GM12878 (cell line): ENCODE data around the gene CSMD2. TPM values are rescaled to one million over a fixed set of nuclear protein-coding genes. Genes with fewer than 3 reads are reported as not detected.

Experiments
- ATAC-seq: fragments of 200-7000 bp; cut with Tn5 transposase; 3 replicates; pipeline ENCODE4 v1.9.1; 2020; ENCODE audit warnings: mild to moderate bottlenecking, moderate library complexity
- BruUV-seq: library from RNA; stranded (reverse); fragments of 400-500 nt; replicated peaks from 2 replicates; lab custom pipeline; 2021; lab: Mats Ljungman, UMichigan
- CTCF ChIA-PET: fragments of 300-600 bp; sonication (Branson Sonifier 250); formaldehyde crosslinking; extraction: SDS; loops from one replicate; lab custom pipeline; 2021; ENCODE audit warnings: inconsistent platforms; lab: Yijun Ruan, JAX
- POLR2A ChIA-PET: fragments of 350-600 bp; formaldehyde crosslinking; extraction: SDS; loops from one replicate; lab custom pipeline; 2021; ENCODE audit warnings: inconsistent platforms; lab: Charles Lee
- RAD21 ChIA-PET: fragments of 300-600 bp; sonication (Branson Sonifier 250); formaldehyde crosslinking; loops from one replicate; lab custom pipeline; 2023; ENCODE audit warnings: antibody characterized with exemption; ENCODE audit not compliant: unreplicated experiment; lab: Charles Lee
- SMC1A ChIA-PET: fragments of 300-600 bp; sonication (Branson Sonifier 250); formaldehyde crosslinking; loops from one replicate; lab custom pipeline; 2023; ENCODE audit not compliant: unreplicated experiment, uncharacterized antibody; lab: Charles Lee
- DNase-seq: peaks from one replicate; pipeline ENCODE4 v3.0.0-alpha.2; 2011; ENCODE audit warnings: low read depth, low spot score
- FAIRE-seq: peaks from 3 replicates; lab custom pipeline; 2011; peaks lifted over from hg19 to GRCh38; lab: Jason Lieb, UNC
- H2AFZ ChIP-seq: 2 replicates; pipeline ENCODE4 v1.6.0; 2011; ENCODE audit warnings: low read depth, low read length, control low read depth; ENCODE audit not compliant: control insufficient read depth
- H3K27ac ChIP-seq: 2 replicates; pipeline ENCODE4 v1.5.1; 2011; ENCODE audit warnings: control low read depth; ENCODE audit not compliant: control insufficient read depth, insufficient read depth
- H3K27me3 ChIP-seq, 2 experiments: replicated peaks in 1 of 2; 2 replicates each; pipeline versions ENCODE4 v1.6.0 to v1.6.1; 2011; ENCODE audit warnings: low read length in 1 of 2; ENCODE audit not compliant: control insufficient read depth in 2 of 2, insufficient read depth in 2 of 2
- H3K36me3 ChIP-seq, 2 experiments: 2 replicates each; pipeline ENCODE4 v1.5.1; 2011; ENCODE audit warnings: low read length in 1 of 2; ENCODE audit not compliant: control insufficient read depth in 2 of 2, insufficient read depth in 2 of 2
- H3K4me1 ChIP-seq: 2 replicates; pipeline ENCODE4 v1.6.1; 2011; ENCODE audit warnings: mild to moderate bottlenecking, low read length, moderate library complexity, mixed read lengths; ENCODE audit not compliant: control insufficient read depth, insufficient read depth
- H3K4me2 ChIP-seq: 2 replicates; pipeline ENCODE4 v1.6.0; 2011; ENCODE audit warnings: control low read depth; ENCODE audit not compliant: control insufficient read depth, insufficient read depth
- H3K4me3 ChIP-seq: fragments of 200-600 bp; sonication (generic); 2 replicates; pipeline ENCODE4 v1.5.1; 2016
- H3K79me2 ChIP-seq: 2 replicates; pipeline ENCODE4 v1.6.0; 2011; ENCODE audit warnings: low read length; ENCODE audit not compliant: control insufficient read depth, insufficient read depth
- H3K9ac ChIP-seq: 2 replicates; pipeline ENCODE4 v1.8.0; 2011; ENCODE audit warnings: low read length, control low read depth, mixed read lengths; ENCODE audit not compliant: control insufficient read depth, insufficient read depth
- H3K9me3 ChIP-seq: replicated peaks from 3 replicates; pipeline ENCODE4 v1.5.1; 2011; ENCODE audit warnings: mild to moderate bottlenecking, low read length; ENCODE audit not compliant: control insufficient read depth, insufficient read depth
- H4K20me1 ChIP-seq: 2 replicates; pipeline ENCODE4 v1.6.0; 2011; ENCODE audit not compliant: control insufficient read depth, insufficient read depth
- ASH2L ChIP-seq: fragments of 300-600, 200-600 bp; sonication (generic); IDR thresholded peaks from 2 replicates; pipeline ENCODE4 v1.6.1; 2017; ENCODE audit warnings: low read depth, mild to moderate bottlenecking, borderline replicate concordance
- ETV6 ChIP-seq, 2 experiments: fragments of 450-650 bp in 1 of 2; IDR thresholded peaks in 1 of 2; conservative IDR thresholded peaks in 1 of 2; 2 replicates each; pipeline ENCODE4 v1.6.1; 2014; ENCODE audit warnings: antibody characterized with exemption in 1 of 2, borderline replicate concordance in 1 of 2, low read depth in 1 of 2, mild to moderate bottlenecking in 1 of 2, moderate library complexity in 1 of 2
- GATAD2B ChIP-seq: fragments of 450-650 bp; conservative IDR thresholded peaks from 2 replicates; pipeline ENCODE4 v1.6.1; 2017; ENCODE audit warnings: low read depth, mild to moderate bottlenecking, moderate library complexity
- HDAC6 ChIP-seq: fragments of 200-600 bp; sonication (generic); IDR thresholded peaks from one replicate; pipeline ENCODE4 v1.8.0; 2017; ENCODE audit warnings: antibody characterized with exemption; ENCODE audit not compliant: unreplicated experiment
- MTA2 ChIP-seq: fragments of 450-650 bp; IDR thresholded peaks from 2 replicates; pipeline ENCODE4 v1.6.1; 2016; ENCODE audit warnings: low read depth, mild to moderate bottlenecking, moderate library complexity
- PAX8 ChIP-seq: fragments of 450-650 bp; IDR thresholded peaks from 2 replicates; pipeline ENCODE4 v1.6.1; 2017; ENCODE audit warnings: mild to moderate bottlenecking, moderate library complexity
- POLR2AphosphoS2 ChIP-seq: IDR thresholded peaks from 2 replicates; pipeline ENCODE4 v1.6.1; 2011; ENCODE audit warnings: low read depth, mild to moderate bottlenecking, low read length, improper control_type of control experiment, moderate library complexity
- SMAD1 ChIP-seq: fragments of 450-650 bp; IDR thresholded peaks from 2 replicates; pipeline ENCODE4 v1.6.1; 2018; ENCODE audit warnings: mild to moderate bottlenecking, low read depth; ENCODE audit not compliant: partially characterized antibody
- SRF ChIP-seq, 2 experiments: IDR thresholded peaks; 2 replicates each; pipeline ENCODE4 v1.6.1; 2011; ENCODE audit warnings: low read depth in 2 of 2, low read length in 2 of 2, mild to moderate bottlenecking in 1 of 2, moderate library complexity in 1 of 2
- YY1 ChIP-seq: IDR thresholded peaks from 2 replicates; pipeline ENCODE4 v1.6.1; 2011; ENCODE audit warnings: low read depth, mild to moderate bottlenecking, low read length
- ZBTB40 ChIP-seq: fragments of 450-650 bp; IDR thresholded peaks from 2 replicates; pipeline ENCODE4 v1.6.1; 2016; ENCODE audit warnings: mild to moderate bottlenecking, moderate library complexity, borderline replicate concordance
- ZZZ3 ChIP-seq: IDR thresholded peaks from 2 replicates; pipeline ENCODE4 v1.6.1; 2011; ENCODE audit warnings: low read depth; ENCODE audit not compliant: control insufficient read depth, insufficient read length
- WGBS: methylation state at CpG from one replicate; pipeline ENCODE4 v1.1.6; 2016; ENCODE audit warnings: low lambda C conversion rate; ENCODE audit not compliant: insufficient replicate concordance, insufficient coverage; ENCODE audit errors: missing lambda C conversion rate; 5-methylcytosine and 5-hydroxymethylcytosine counted together
- in situ Hi-C: fragments of 300-500 bp; cut with MboI; formaldehyde crosslinking; loops from 9 replicates; pipeline ENCODE4 v1.14.3; 2018; ENCODE audit warnings: mixed read lengths
- intact Hi-C: fragments of 100-400 bp; cut with micrococcal nuclease; formaldehyde crosslinking; loops from one replicate; pipeline ENCODE4 v1.14.2; 2022; ENCODE audit not compliant: unreplicated experiment
- polyA plus RNA-seq, 11 experiments: library from polyadenylated mRNA; depleted of rRNA in 4 of 11; unstranded in 6 of 11; stranded (reverse) in 5 of 11; fragments of >200 nt; fragmentation: Nextera tagmentation in 4 of 11; fragmentation: Illumina TruSeq in 1 of 11; extraction: Ambion mirVana in 4 of 11; extraction: Trizol in 1 of 11; gene quantifications; 1 replicate in 1 of 11; 2 replicates in 10 of 11; pipeline versions ENCODE4 v1.2.1 to v1.2.3, GENCODE V29; 2011 to 2016; ENCODE audit warnings: inconsistent platforms in 2 of 11, missing spikeins in 2 of 11, low read depth in 1 of 11
- total RNA-seq, 4 experiments: library from RNA; depleted of rRNA in 3 of 4; stranded (reverse); fragments of >200 nt in 3 of 4; fragmentation: Illumina TruSeq in 1 of 4; extraction: Trizol in 1 of 4; gene quantifications; 2 replicates each; pipeline versions ENCODE4 v1.2.1 to v1.2.3, GENCODE V29; 2013 to 2021

CSMD2 gene
- total and polyA plus RNA-seq, 10 of the 15 experiments (the other 5 are each of a cell fraction or from before 2014, with no cell fraction given) = under 0.01 TPM; not detected in 9

- no peaks in the 10 kb centered on the region; the same call in 2 of the 3 replicates for H3K9me3 ChIP-seq
- no peak overlapping the region for H2AFZ ChIP-seq
- POLR2A ChIA-PET = no interaction called here
- RAD21 ChIA-PET = no interaction called here
- H3K79me2 ChIP-seq = no peaks in the 10 kb centered on the region
- no TSS peak for BruUV-seq
- no peaks in the 10 kb centered on the region for H4K20me1 ChIP-seq
- H3K36me3 ChIP-seq = no peaks in the 10 kb centered on the region
- no peak overlapping the region for H3K27ac ChIP-seq
- DNase-seq (no peak), FAIRE-seq (no peak), ATAC-seq (no peak)
- in situ Hi-C loops (no loop called here), intact Hi-C loops (no loop called here)
- H3K4me1 ChIP-seq = no peaks in the 10 kb centered on the region
- no peak overlapping the region for H3K9ac ChIP-seq
- H3K27me3 ChIP-seq = no peaks in the 10 kb centered on the region
- TF ChIP-seq POLR2AphosphoS2 (no peak), ASH2L (no peak), PAX8 (no peak), YY1 (no peak), HDAC6 (no peak), SMAD1 (no peak), MTA2 (no peak), GATAD2B (no peak), ETV6 (conservative IDR thresholded peaks at IDR 0.05 in 1 of 2, IDR thresholded peaks at IDR 0.05 in 1 of 2; ENCODE audit: borderline replicate concordance in 1 of 2, low read depth in 1 of 2) (no peak)
- no peak overlapping the region for H3K4me2 ChIP-seq
- 9% methylated on average over 2 of the region's 2 CpGs for WGBS
- SMC1A ChIA-PET = no interaction called here
- no peak overlapping the region for H3K4me3 ChIP-seq
- CTCF ChIA-PET = no interaction called here
Measured at GRCh38 chr1:33791251-33791650, 373.8 kb downstream of the CSMD2 start.

- H3K4me1 ChIP-seq = no peaks in the 10 kb centered on the region
- ATAC-seq (no peak), FAIRE-seq (no peak), DNase-seq (no peak)
- H3K27ac ChIP-seq = no peak overlapping the region
- no peak overlapping the region for H3K9ac ChIP-seq
- intact Hi-C loops (no loop called here), in situ Hi-C loops (no loop called here)
- ChIA-PET POLR2A (no interaction called here), CTCF (no interaction called here), SMC1A (no interaction called here), RAD21 (no interaction called here)
- no peaks in the 10 kb centered on the region for H4K20me1 ChIP-seq
- no peaks in the 10 kb centered on the region for H3K79me2 ChIP-seq
- no peaks in the 10 kb centered on the region for H3K36me3 ChIP-seq
- no peak overlapping the region for H3K4me2 ChIP-seq
- BruUV-seq = no TSS peak
- H3K9me3 ChIP-seq = no peaks in the 10 kb centered on the region; the same call in 2 of the 3 replicates
- H3K27me3 ChIP-seq = no peaks in the 10 kb centered on the region; a peak in 1 of 4 replicates
- H3K4me3 ChIP-seq = no peak overlapping the region
- H2AFZ ChIP-seq = no peak overlapping the region
- 48% methylated on average over 1 of the region's 1 CpG for WGBS
- no peak for TF ChIP-seq SRF (IDR thresholded peaks at IDR 0.05; ENCODE audit: low read depth in 2 of 2, low read length in 2 of 2)
- TF ChIP-seq ZZZ3 = no peak
- no peak for TF ChIP-seq ZBTB40
Measured at GRCh38 chr1:33790577-33790976, 374.5 kb downstream of the CSMD2 start.
